Activated T-helper 17 cell treated with anti-CD3 and anti-CD28 coated beads, Interleukin-2, amount 50 U/mL, for 72 hours (primary cell): ENCODE results near the gene UNG. TPM values are rescaled to one million over a fixed set of nuclear protein-coding genes. Genes with fewer than 3 reads are reported as not detected.
"Not testable (repeated sequence)": the region's sequence is repeated elsewhere in the genome, so short reads cannot be mapped to it uniquely, and the experiment has no call there.

ENCODE experiments used
- ATAC-seq: fragments of 150-1000 bp; cut with Tn5 transposase; replicated peaks from 2 replicates; pipeline ENCODE4 v1.10.0; 2021; ENCODE audit warnings: mild to moderate bottlenecking, moderate library complexity
- H3K27ac Mint-ChIP-seq: one replicate; pipeline ENCODE4 v1.8.0; 2022; ENCODE audit warnings: mixed read lengths
- H3K27me3 Mint-ChIP-seq: one replicate; pipeline ENCODE4 v1.8.0; 2022; ENCODE audit warnings: mixed read lengths
- H3K36me3 Mint-ChIP-seq: one replicate; pipeline ENCODE4 v1.8.0; 2022; ENCODE audit warnings: low read depth, mild to moderate bottlenecking, mixed read lengths
- H3K4me1 Mint-ChIP-seq: one replicate; pipeline ENCODE4 v1.8.0; 2022; ENCODE audit warnings: mixed read lengths
- H3K4me3 Mint-ChIP-seq: one replicate; pipeline ENCODE4 v1.8.0; 2022; ENCODE audit warnings: mild to moderate bottlenecking, mixed read lengths
- H3K9me3 Mint-ChIP-seq: one replicate; pipeline ENCODE4 v1.8.0; 2022; ENCODE audit warnings: mixed read lengths
- total RNA-seq, 2 donors: library from RNA; stranded (reverse); gene quantifications; one replicate each; pipeline ENCODE4 v1.2.3, GENCODE V29; 2022

The UNG gene
- total RNA-seq, 2 donors from 2014 or later: 48.3 to 85.7 TPM

DNA sequence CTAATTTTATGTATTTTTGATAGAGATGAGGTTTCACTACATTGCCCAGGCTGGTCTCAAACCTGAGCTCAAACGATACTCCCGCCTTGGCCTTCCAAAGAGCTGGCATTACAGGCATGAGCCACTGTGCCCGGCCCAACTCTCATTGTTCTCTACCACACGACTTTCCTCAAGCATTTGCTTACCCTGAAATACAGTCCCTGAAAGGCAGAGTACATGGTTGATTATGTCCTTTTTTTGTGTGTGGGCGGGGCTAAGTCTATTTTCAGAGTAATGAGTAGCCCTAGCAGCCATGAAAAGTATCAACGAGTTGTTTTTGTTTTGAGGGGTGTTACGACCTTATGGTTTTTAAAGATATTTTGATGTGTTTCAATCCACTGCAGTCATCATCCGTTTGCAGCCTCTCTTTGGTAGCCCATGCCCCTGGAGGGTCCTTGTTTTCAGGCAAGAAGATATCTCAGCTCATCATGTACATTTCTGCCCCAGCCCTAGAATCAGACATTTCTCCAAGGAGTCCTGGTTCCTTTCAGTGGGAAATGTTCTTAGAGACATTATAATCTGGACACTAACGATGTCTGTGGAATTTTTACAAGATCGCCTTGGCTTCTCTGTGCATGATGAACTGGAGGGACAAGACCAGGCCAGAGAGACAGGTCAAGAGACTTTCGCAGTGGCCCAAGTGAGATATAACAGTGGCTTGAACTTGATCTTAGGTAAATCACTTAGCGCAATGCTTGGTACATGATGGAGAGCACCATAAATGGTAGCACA, 27.7 kb downstream of the UNG start:
- Mint-ChIP-seq H3K9me3 (no peaks in the 10 kb centered on the region), H3K4me1 (no peaks in the 10 kb centered on the region), H3K27me3 (no peaks in the 10 kb centered on the region), H3K4me3 (no peak overlapping the region), H3K36me3 (no peaks in the 10 kb centered on the region), H3K27ac (no peak overlapping the region)
- no peak for ATAC-seq

DNA sequence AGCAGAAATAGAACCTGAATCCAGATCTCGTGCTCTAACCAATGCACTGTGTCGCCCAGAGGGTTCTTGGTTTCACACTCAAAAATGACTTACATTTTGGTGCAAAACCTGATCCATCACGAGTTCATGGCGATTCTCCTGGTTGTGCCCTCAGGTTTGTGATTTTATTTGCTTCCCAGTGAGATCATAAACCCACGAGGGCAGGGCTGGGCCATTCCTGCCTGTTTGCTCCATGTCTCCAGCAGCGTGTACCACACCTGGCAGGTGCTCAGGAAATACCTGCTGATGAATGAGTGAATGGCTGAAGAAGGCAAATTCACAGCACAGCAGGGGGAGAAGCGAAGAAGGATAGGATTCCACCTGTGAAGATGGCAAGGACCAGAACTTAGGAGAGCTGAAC, 28.4 kb downstream of the UNG start:
- H3K27ac Mint-ChIP-seq: no peak overlapping the region
- no peaks in the 10 kb centered on the region for H3K36me3 Mint-ChIP-seq
- H3K27me3 Mint-ChIP-seq: no peaks in the 10 kb centered on the region
- no peaks in the 10 kb centered on the region for H3K4me1 Mint-ChIP-seq
- H3K4me3 Mint-ChIP-seq: no peak overlapping the region
- H3K9me3 Mint-ChIP-seq: no peaks in the 10 kb centered on the region
- ATAC-seq: no peak

DNA sequence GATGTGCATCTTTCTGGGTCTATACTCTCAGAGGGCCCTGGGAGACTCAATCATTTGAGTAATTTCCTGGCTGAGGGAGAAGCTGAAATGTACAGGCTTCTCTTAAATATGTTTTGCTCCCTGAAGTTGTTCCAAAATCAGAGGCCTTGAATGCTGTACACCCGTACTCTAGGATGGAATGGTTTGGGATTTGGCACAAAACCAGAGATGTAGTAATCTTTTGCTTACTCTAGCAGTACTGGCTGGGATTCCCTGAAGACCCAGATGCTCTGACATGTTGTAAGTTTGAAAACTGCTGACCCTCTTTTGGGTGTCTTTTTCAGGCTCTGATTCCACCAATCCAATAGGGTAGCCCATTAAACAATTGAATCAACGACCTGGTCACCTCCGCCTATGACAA, 29.4 kb downstream of the UNG start:
- no peaks in the 10 kb centered on the region for H3K9me3 Mint-ChIP-seq
- no peaks in the 10 kb centered on the region for H3K36me3 Mint-ChIP-seq
- no peaks in the 10 kb centered on the region for H3K4me1 Mint-ChIP-seq
- no peak for ATAC-seq
- no peaks in the 10 kb centered on the region for H3K27me3 Mint-ChIP-seq
- H3K4me3 Mint-ChIP-seq: no peak overlapping the region
- no peak overlapping the region for H3K27ac Mint-ChIP-seq

DNA sequence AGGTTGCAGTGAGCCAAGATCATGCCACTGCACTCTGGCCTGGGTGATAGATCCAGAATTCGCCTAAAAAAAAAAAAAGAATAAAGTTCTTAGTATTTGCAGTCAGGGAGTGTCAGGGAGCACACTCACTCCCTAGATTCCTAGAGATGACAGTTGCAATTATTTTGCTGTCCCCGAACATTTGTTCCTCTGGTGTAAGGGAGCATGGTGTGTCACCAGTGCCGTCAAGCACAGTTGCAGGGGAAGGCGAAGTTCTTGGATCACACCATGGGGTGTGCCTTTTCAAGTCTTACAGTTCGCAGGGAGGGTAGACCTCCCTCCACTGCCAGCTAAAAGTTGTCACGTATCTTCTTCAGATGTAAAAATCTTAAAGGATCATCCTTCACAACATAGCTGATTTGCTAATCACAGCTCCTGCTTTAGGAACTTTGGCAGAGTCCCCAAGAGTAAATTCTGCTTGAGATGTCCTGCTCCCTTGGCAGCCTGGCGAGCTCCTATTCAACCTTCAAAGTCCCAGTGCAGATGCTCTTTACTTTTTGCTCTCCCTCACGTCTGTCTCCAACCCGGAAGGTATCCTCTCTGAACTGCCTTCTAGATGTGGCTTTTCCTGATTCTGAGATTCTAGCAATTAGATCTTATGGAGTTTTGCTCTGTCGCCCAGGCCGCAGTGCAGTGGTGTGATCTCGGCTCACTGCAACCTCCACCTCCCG, 30.3 kb downstream of the UNG start:
- H3K27me3 Mint-ChIP-seq: no peaks in the 10 kb centered on the region
- no peaks in the 10 kb centered on the region for H3K4me1 Mint-ChIP-seq
- H3K27ac Mint-ChIP-seq: no peak overlapping the region
- no peaks in the 10 kb centered on the region for H3K9me3 Mint-ChIP-seq
- H3K4me3 Mint-ChIP-seq: no peak overlapping the region
- ATAC-seq: no peak
- H3K36me3 Mint-ChIP-seq: no peaks in the 10 kb centered on the region

DNA sequence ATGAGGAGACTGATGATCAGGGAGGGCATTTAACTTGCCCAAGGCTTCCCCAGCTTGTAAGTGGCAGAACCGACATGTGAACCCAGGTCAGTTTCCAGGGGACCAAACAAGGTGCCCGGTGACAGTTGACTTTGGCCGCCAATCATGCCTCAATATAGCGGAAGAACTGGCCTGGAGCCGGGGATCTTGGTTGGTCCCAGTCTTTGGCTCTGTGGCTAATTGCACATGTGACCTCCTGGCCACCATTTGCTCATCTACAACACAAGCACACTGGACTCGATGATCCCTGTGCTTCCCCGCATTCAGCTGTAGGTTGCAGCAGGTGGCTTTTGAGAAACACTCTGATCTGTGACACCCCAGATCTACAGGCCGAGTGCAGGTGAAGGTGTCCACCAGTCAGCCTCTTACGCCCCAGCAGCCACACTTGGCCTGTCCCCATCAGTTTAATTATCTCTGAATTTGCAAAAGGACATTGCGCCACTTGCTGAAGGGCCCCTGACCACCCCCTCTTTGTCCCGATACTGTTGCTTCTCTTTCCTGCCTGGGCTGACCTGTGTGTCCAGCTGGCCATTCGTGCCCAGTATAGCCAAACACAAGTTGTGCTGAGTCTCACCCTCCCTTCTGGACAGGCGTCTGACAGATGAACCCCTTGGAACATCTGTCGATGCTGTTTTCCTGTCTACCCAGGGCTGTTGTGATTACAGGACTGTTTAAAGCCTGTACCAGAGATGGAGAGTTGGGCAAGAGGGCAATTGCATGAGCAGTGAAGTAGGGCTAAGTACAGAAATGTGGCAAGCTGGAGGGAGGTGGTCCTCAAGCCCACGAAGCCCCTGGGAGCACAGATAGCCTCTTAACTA, 33.1 kb downstream of the UNG start:
- Mint-ChIP-seq H3K9me3 (no peaks in the 10 kb centered on the region), H3K36me3 (no peaks in the 10 kb centered on the region), H3K27me3 (no peaks in the 10 kb centered on the region), H3K27ac (no peak overlapping the region), H3K4me1 (no peaks in the 10 kb centered on the region), H3K4me3 (no peak overlapping the region)
- ATAC-seq: no peak

DNA sequence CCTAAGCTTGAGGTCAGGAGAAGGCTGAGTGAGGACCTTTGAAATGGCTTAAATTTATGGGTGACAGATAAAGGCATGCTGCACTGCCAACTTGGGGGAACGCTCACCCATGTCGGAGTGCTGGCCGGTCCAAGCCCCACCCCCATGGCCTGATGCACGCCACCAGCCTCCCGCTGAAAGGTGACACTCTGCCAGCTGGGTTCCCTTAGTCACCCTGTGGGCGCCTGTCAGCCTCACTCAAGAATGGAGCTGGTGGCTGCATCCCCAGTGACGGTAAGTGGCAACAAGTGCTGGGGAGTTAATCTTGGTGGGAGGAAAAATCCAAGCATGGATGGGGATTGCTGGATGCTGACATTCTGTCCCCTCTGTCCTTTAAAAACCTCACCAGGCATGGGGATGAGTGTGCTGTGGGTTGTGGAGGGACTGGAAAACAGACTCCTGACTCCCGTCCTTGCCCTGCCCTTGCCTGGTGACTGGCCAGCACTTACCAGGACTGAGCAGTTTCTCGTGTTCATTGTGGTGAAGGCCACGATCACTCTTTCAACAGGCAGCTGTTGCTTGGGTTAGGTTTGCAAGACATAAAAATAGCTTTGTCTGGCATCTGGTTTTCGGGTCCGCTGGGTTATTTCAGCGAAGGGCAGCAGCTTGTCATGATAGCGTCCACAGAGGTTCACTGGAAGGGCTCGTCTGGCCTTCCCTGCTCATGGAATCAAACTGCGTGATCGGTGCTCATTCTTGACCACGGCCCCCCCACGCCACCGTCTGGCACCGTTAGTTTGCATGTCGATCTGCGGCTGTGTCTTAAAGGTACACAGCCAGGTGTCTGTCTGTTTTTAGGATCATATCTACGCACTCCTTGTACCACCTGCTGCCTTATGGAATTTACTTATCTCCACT, 34.0 kb downstream of the UNG start:
- H3K4me3 Mint-ChIP-seq: no peak overlapping the region
- no peaks in the 10 kb centered on the region for H3K9me3 Mint-ChIP-seq
- ATAC-seq: no peak
- no peak overlapping the region for H3K27ac Mint-ChIP-seq
- no peaks in the 10 kb centered on the region for H3K4me1 Mint-ChIP-seq
- H3K36me3 Mint-ChIP-seq: no peaks in the 10 kb centered on the region
- H3K27me3 Mint-ChIP-seq: no peaks in the 10 kb centered on the region

DNA sequence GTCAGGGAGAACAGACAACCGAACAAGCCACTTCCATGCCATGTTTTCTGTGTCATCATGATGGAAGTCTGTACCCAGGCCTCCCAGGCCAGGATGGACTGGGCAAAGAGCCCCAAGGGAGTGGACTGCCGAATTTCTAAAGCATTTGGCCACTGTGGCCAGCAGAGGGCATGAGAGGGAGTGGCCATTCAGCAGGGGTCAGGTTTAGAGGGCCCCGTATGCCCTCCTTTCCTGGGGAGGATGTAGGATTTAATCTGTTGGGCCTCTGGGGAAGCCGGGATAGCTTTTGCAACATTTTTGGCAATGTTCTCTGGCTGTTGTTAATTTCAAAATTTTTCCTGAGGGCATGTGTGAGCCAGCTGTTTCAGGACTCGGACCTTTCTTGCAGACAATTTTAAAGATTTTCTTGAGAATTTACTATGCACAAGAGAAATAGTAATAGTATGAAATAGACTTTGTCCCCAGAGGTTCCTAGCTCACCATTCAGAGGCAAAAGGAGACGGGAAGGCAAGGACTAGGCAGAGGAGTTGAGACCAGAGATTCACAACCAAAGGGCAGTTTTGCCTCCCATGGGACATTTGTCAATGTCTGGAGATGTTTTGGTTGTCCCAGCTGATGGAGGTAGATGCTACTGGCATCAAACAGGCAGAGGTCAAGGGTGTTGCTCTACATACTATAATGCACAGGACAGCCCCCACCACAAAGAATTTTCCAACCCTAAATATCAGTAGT, 37.0 kb downstream of the UNG start:
- Mint-ChIP-seq H3K9me3 (no peaks in the 10 kb centered on the region), H3K27ac (no peak overlapping the region), H3K4me3 (no peak overlapping the region), H3K27me3 (no peaks in the 10 kb centered on the region), H3K4me1 (no peaks in the 10 kb centered on the region), H3K36me3 (no peaks in the 10 kb centered on the region)
- no peak for ATAC-seq

DNA sequence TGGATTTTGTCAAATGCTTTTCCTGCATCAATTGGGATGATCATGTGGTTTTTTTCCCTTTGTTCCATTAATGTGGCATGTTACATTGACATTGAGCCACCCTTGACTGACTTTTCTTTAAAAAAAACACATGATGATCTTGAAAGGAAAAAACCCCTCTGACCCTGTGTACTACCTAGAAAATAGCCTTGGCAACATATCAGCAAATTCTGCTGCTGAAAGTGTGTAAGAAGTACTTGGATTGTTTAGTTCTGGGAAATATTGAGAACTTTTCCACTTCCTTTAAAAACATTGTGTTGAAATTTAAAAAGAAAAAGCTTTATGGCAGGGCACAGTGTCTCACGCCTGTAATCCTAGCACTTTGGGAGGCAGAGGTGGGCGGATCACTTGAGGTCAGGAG, 39.7 kb downstream of the UNG start:
- Mint-ChIP-seq H3K27ac (no peak overlapping the region), H3K36me3 (no peaks in the 10 kb centered on the region), H3K4me1 (no peaks in the 10 kb centered on the region), H3K4me3 (no peak overlapping the region), H3K27me3 (no peaks in the 10 kb centered on the region), H3K9me3 (no peaks in the 10 kb centered on the region)
- no peak for ATAC-seq

DNA sequence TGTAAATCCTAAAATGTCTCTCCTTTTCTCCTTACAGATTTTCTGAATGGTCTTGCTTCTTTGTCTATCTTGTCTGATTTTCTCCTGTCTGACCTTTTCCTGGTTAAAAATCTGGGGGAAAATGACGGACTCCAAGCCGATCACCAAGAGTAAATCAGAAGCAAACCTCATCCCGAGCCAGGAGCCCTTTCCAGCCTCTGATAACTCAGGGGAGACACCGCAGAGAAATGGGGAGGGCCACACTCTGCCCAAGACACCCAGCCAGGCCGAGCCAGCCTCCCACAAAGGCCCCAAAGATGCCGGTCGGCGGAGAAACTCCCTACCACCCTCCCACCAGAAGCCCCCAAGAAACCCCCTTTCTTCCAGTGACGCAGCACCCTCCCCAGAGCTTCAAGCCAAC, 42.0 kb downstream of the UNG start:
- no peak overlapping the region for H3K4me3 Mint-ChIP-seq
- H3K36me3 Mint-ChIP-seq: no peaks in the 10 kb centered on the region
- no peaks in the 10 kb centered on the region for H3K27me3 Mint-ChIP-seq
- H3K27ac Mint-ChIP-seq: no peak overlapping the region
- ATAC-seq: no peak
- H3K9me3 Mint-ChIP-seq: no peaks in the 10 kb centered on the region
- H3K4me1 Mint-ChIP-seq: no peaks in the 10 kb centered on the region

DNA sequence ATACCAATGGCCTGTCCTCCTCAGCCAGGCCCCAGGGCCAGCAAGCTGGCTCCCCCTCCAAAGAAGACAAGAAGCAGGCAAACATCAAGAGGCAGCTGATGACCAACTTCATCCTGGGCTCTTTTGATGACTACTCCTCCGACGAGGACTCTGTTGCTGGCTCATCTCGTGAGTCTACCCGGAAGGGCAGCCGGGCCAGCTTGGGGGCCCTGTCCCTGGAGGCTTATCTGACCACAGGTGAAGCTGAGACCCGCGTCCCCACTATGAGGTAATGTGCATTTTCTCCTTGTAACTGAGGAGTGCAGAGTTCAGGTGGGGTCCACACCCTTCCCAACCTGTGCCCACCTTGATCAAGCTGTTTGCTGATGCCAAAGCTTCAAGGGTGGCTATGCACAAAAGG, 42.4 kb downstream of the UNG start:
- no peaks in the 10 kb centered on the region for H3K9me3 Mint-ChIP-seq
- no peak overlapping the region for H3K4me3 Mint-ChIP-seq
- no peaks in the 10 kb centered on the region for H3K27me3 Mint-ChIP-seq
- no peaks in the 10 kb centered on the region for H3K4me1 Mint-ChIP-seq
- no peaks in the 10 kb centered on the region for H3K36me3 Mint-ChIP-seq
- no peak overlapping the region for H3K27ac Mint-ChIP-seq
- no peak for ATAC-seq

DNA sequence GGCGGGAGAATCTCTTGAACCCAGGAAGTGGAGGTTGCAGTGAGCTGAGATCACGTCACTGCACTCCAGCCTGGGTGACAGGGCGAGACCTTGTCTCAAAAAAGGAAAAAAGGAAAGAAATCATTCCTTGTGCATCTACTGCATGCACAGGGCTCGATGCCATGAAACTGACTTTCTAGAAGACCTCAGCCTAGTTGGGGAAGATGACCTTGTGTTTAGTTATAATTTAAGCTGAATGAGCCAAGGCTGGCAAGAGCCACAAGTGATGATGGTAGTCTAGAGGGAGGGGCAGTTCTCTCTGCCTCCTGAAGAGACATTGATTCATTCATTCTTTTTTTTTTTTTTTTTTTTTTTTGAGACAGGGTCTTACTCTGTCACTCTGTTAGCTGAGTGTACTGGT, 43.2 kb downstream of the UNG start:
- Mint-ChIP-seq H3K9me3 (no peaks in the 10 kb centered on the region), H3K27me3 (no peaks in the 10 kb centered on the region), H3K4me3 (no peak overlapping the region), H3K4me1 (no peaks in the 10 kb centered on the region), H3K36me3 (no peaks in the 10 kb centered on the region), H3K27ac (no peak overlapping the region)
- ATAC-seq: no peak

DNA sequence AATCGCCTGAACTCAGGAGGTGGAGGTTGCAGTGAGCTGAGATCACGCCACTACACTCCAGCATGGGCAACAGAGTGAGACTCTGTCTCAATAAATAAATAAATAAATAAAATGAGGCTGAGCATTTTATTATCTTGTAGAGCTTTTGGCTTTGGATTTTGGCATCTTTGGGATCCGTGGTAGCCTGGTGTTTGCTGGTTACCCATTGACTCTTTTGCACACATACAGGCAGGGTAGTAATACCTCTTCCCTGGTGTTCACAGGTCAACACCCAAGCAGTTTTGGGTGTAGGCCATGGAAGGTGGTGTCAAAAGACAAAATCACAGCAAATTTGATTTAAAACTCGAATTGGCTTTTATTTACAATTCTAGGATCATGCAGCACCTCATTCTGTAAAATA, 46.8 kb downstream of the UNG start:
- no peaks in the 10 kb centered on the region for H3K9me3 Mint-ChIP-seq
- ATAC-seq: no peak
- H3K4me1 Mint-ChIP-seq: no peaks in the 10 kb centered on the region

DNA sequence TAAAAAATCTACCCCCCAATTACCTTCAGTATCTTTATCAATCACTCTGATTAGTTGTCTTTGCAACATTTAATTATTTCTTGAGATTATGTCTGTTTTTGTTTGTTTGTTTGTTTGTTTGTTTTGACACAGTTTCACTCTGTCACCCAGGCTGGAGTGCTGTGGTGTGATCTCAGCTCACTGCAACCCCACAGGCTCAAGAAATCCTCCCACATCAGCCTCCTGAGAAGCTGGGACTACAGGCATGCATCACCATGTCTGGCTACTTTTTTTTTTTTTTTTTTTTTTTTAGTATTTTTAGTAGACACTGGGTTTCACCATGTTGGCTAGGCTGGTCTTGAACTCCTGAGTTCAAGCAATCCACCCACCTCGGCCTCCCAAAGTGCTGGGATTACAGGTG, 49.7 kb downstream of the UNG start:
- not testable (repeated sequence) for H3K36me3 Mint-ChIP-seq, ATAC-seq, H3K27me3 Mint-ChIP-seq, H3K27ac Mint-ChIP-seq, H3K4me1 Mint-ChIP-seq, H3K4me3 Mint-ChIP-seq, H3K9me3 Mint-ChIP-seq

More for the DNA sequence above, 46.8 kb downstream of the UNG start:
- H3K36me3 Mint-ChIP-seq: no peaks in the 10 kb centered on the region
- H3K27ac Mint-ChIP-seq: no peak overlapping the region
- no peak overlapping the region for H3K4me3 Mint-ChIP-seq
- no peaks in the 10 kb centered on the region for H3K27me3 Mint-ChIP-seq
